Ishikawa (cell line): ENCODE data around the gene NBAS.

Experiments used
- CEBPB ChIP-seq: IDR thresholded peaks from 2 replicates; pipeline ENCODE4 v1.6.1; 2012
- CREB1 ChIP-seq: IDR thresholded peaks from 2 replicates; pipeline ENCODE4 v1.6.1; 2012; ENCODE audit warnings: low read depth
- EGR1 ChIP-seq: IDR thresholded peaks from 2 replicates; pipeline ENCODE4 v1.6.1; 2012
- EP300 ChIP-seq: IDR thresholded peaks from 2 replicates; pipeline ENCODE4 v1.6.1; 2012; ENCODE audit warnings: borderline replicate concordance
- FOXM1 ChIP-seq: IDR thresholded peaks from 2 replicates; pipeline ENCODE4 v1.6.1; 2012; ENCODE audit warnings: low read depth, borderline replicate concordance
- NFIC ChIP-seq: IDR thresholded peaks from 2 replicates; pipeline ENCODE4 v1.6.1; 2012
- RAD21 ChIP-seq: IDR thresholded peaks from 2 replicates; pipeline ENCODE4 v1.6.1; 2012; ENCODE audit warnings: low read depth
- REST ChIP-seq: IDR thresholded peaks from 2 replicates; pipeline ENCODE4 v1.6.1; 2012; ENCODE audit warnings: low read depth, mild to moderate bottlenecking
- TAF1 ChIP-seq: IDR thresholded peaks from 2 replicates; pipeline ENCODE4 v1.6.1; 2012; ENCODE audit warnings: low read depth, mild to moderate bottlenecking
- TCF12 ChIP-seq: IDR thresholded peaks from 2 replicates; pipeline ENCODE4 v1.6.1; 2012; ENCODE audit warnings: low read depth
- TEAD4 ChIP-seq: IDR thresholded peaks from 2 replicates; pipeline ENCODE4 v1.6.1; 2012
- YY1 ChIP-seq: IDR thresholded peaks from 2 replicates; pipeline ENCODE4 v1.6.1; 2012; ENCODE audit warnings: low read depth
- ZBTB7A ChIP-seq: IDR thresholded peaks from 2 replicates; pipeline ENCODE4 v1.6.1; 2012; ENCODE audit warnings: low read depth
- TF ChIP-seq, protein P1 (sequence below): IDR thresholded peaks from 2 replicates; pipeline ENCODE4 v1.6.1; 2012
- TF ChIP-seq, protein P2 (sequence below): IDR thresholded peaks from 2 replicates; pipeline ENCODE4 v1.6.1; 2012

Gene NBAS

GRCh38 chr2:15532996-15533395 lies 28.1 kb downstream of the NBAS start:
- TF ChIP-seq EP300, result no peak
- no peak for TF ChIP-seq CREB1
- TF ChIP-seq, protein P1, sequence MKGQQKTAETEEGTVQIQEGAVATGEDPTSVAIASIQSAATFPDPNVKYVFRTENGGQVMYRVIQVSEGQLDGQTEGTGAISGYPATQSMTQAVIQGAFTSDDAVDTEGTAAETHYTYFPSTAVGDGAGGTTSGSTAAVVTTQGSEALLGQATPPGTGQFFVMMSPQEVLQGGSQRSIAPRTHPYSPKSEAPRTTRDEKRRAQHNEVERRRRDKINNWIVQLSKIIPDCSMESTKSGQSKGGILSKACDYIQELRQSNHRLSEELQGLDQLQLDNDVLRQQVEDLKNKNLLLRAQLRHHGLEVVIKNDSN, result no peak
- TF ChIP-seq, protein P2, sequence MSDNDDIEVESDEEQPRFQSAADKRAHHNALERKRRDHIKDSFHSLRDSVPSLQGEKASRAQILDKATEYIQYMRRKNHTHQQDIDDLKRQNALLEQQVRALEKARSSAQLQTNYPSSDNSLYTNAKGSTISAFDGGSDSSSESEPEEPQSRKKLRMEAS, result no peak
- TF ChIP-seq REST, result no peak
- no peak for TF ChIP-seq TAF1
- TF ChIP-seq TEAD4, result no peak
- TF ChIP-seq NFIC, result no peak
- TF ChIP-seq EGR1, result no peak

- TF ChIP-seq, protein P1, result no peak
- TF ChIP-seq CREB1 (no peak), RAD21 (no peak), TCF12 (no peak), ZBTB7A (no peak), FOXM1 (no peak), REST (no peak), TAF1 (no peak), EGR1 (no peak), TEAD4 (no peak), CEBPB (no peak), EP300 (no peak), NFIC (no peak), YY1 (no peak)
- TF ChIP-seq, protein P2, result no peak
Measured at GRCh38 chr2:15531095-15531854, 29.9 kb downstream of the NBAS start.

GRCh38 chr2:15527074-15527739 lies 33.9 kb downstream of the NBAS start:
- TF ChIP-seq TEAD4 (no peak), EP300 (no peak), FOXM1 (no peak), CEBPB (no peak), NFIC (no peak), TAF1 (no peak), REST (no peak), EGR1 (no peak), YY1 (no peak), RAD21 (no peak), ZBTB7A (no peak), TCF12 (no peak), CREB1 (no peak)
- TF ChIP-seq, protein P1, result no peak
- TF ChIP-seq, protein P2, result no peak
